ENCODE data around the gene THOC7.

DNA sequence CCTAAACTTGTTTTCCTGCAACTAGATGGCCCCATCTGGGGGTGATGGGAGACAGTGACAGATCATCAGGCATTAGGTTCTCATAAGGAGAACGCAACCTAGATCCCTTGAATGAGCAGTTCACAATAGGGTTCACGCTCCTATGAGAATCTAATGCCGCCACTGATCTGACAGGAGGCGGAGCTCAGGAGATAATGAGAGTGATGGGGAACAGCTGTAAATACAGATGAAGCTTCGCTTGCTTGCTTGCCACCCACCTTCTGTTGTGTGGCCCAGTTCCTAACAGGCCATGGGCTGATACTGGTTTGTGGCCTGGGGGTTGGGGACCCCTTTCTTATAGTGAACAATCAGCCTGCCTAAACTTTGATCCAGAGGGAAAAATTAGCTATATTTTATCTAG lies 59.7 kb downstream of the THOC7 start:
- TF ChIP-seq, protein P1, sequence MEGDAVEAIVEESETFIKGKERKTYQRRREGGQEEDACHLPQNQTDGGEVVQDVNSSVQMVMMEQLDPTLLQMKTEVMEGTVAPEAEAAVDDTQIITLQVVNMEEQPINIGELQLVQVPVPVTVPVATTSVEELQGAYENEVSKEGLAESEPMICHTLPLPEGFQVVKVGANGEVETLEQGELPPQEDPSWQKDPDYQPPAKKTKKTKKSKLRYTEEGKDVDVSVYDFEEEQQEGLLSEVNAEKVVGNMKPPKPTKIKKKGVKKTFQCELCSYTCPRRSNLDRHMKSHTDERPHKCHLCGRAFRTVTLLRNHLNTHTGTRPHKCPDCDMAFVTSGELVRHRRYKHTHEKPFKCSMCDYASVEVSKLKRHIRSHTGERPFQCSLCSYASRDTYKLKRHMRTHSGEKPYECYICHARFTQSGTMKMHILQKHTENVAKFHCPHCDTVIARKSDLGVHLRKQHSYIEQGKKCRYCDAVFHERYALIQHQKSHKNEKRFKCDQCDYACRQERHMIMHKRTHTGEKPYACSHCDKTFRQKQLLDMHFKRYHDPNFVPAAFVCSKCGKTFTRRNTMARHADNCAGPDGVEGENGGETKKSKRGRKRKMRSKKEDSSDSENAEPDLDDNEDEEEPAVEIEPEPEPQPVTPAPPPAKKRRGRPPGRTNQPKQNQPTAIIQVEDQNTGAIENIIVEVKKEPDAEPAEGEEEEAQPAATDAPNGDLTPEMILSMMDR (IDR thresholded peaks at IDR 0.05 in 2 of 3, conservative IDR thresholded peaks at IDR 0.05 in 1 of 3; ENCODE audit: borderline replicate concordance in 1 of 3, insufficient read depth in 1 of 3, low read depth in 2 of 3, low read length in 2 of 3) = no peak
- no peak for TF ChIP-seq ELF1 (IDR thresholded peaks at IDR 0.05; ENCODE audit: borderline replicate concordance, low read depth)
- no peak for TF ChIP-seq JUND (IDR thresholded peaks at IDR 0.05)
- TF ChIP-seq, protein P2, sequence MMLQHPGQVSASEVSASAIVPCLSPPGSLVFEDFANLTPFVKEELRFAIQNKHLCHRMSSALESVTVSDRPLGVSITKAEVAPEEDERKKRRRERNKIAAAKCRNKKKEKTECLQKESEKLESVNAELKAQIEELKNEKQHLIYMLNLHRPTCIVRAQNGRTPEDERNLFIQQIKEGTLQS (IDR thresholded peaks at IDR 0.05) = no peak
- TF ChIP-seq CEBPB (IDR thresholded peaks at IDR 0.05; ENCODE audit: low read depth) = no peak
- no peak for TF ChIP-seq POLR2AphosphoS5 (IDR thresholded peaks at IDR 0.05; ENCODE audit: low read depth, low read length)
- no peak for TF ChIP-seq SRF (IDR thresholded peaks at IDR 0.05; ENCODE audit: low read depth)
- no peak for TF ChIP-seq EZH2 (IDR thresholded peaks at IDR 0.05)
- no peak for TF ChIP-seq ZFX (IDR thresholded peaks at IDR 0.05)

Data from HCT116 (cell line).